Measurements from ENCODE around the gene KIAA1958. TPM values are rescaled to one million over a fixed set of nuclear protein-coding genes. Genes with fewer than 3 reads are reported as not detected.
A peak's percentile ranks its signal among the peaks of the same experiment; 100 is the strongest.

KIAA1958 gene
- total RNA-seq, 2 donors from 2014 or later = 5.7 to 9.6 TPM

GRCh38 chr9:112544477-112544876 is 57.9 kb downstream of the KIAA1958 start:
- WGBS, 2 donors = 56 to 70% methylated on average over 1 of the region's 1 CpG
- TF ChIP-seq CTCF (IDR thresholded peaks at IDR 0.05) = no peak
- peaks cover 53% of the 10 kb centered on the region for H3K4me1 ChIP-seq

GRCh38 chr9:112545237-112545636 is 58.6 kb downstream of the KIAA1958 start:
- intact Hi-C loops (cut with DNase I) = no loop called here
- H3K27ac ChIP-seq = no peak overlapping the region
- H3K36me3 ChIP-seq (replicated peaks in 1 of 2; ENCODE audit: insufficient read depth in 1 of 2, low read depth in 2 of 2) = no peaks in the 10 kb centered on the region
- H3K27me3 ChIP-seq = no peaks in the 10 kb centered on the region
- no peaks in the 10 kb centered on the region for H3K9me3 ChIP-seq
- DNase-seq (no peak), ATAC-seq (no peak)
- H3K4me1 ChIP-seq = peaks cover 60% of the 10 kb centered on the region
- no peak for TF ChIP-seq CTCF (IDR thresholded peaks at IDR 0.05)
- no peak for TF ChIP-seq POLR2A (IDR thresholded peaks at IDR 0.05)
- no peak overlapping the region for H3K4me3 ChIP-seq

More at GRCh38 chr9:112544477-112544876, 57.9 kb downstream of the KIAA1958 start:
- Histone ChIP-seq H3K27me3 (no peaks in the 10 kb centered on the region), H3K27ac (no peak overlapping the region), H3K36me3 (replicated peaks in 1 of 2; ENCODE audit: insufficient read depth in 1 of 2, low read depth in 2 of 2) (no peaks in the 10 kb centered on the region), H3K9me3 (no peaks in the 10 kb centered on the region), H3K4me3 (no peak overlapping the region)
- ATAC-seq (no peak), DNase-seq (no peak)
- intact Hi-C loops (cut with DNase I) = no loop called here

GRCh38 chr9:112546149-112547012 is 59.8 kb downstream of the KIAA1958 start:
- WGBS, 2 donors = 57 to 61% methylated on average over 4 of the region's 4 CpGs
- no peak for TF ChIP-seq POLR2A (IDR thresholded peaks at IDR 0.05)
- TF ChIP-seq CTCF (IDR thresholded peaks at IDR 0.05) = no peak
- Histone ChIP-seq H3K27me3 (no peaks in the 10 kb centered on the region), H3K9me3 (no peaks in the 10 kb centered on the region), H3K4me1 (peaks cover 63% of the 10 kb centered on the region), H3K4me3 (no peak overlapping the region), H3K27ac (peak overlapping the region in 2 of 4 donors; percentile 14 to 29), H3K36me3 (replicated peaks in 1 of 2; ENCODE audit: insufficient read depth in 1 of 2, low read depth in 2 of 2) (no peaks in the 10 kb centered on the region)
- no peak for ATAC-seq
- no peak for DNase-seq
- intact Hi-C loops (cut with DNase I) = no loop called here

GRCh38 chr9:112548051-112548440 is 61.4 kb downstream of the KIAA1958 start:
- no peak for TF ChIP-seq CTCF (IDR thresholded peaks at IDR 0.05)
- H3K36me3 ChIP-seq (replicated peaks in 1 of 2; ENCODE audit: insufficient read depth in 1 of 2, low read depth in 2 of 2) = no peaks in the 10 kb centered on the region
- no peak overlapping the region for H3K27ac ChIP-seq
- H3K27me3 ChIP-seq = no peaks in the 10 kb centered on the region
- WGBS, 2 donors = 6 to 53% methylated on average over 3 to 4 of the region's 4 CpGs
- intact Hi-C loops (cut with DNase I) = no loop called here
- H3K4me3 ChIP-seq = no peak overlapping the region
- ATAC-seq = no peak
- H3K4me1 ChIP-seq = peaks cover 73% of the 10 kb centered on the region
- peak; percentile 16 to 57 (median 32) for DNase-seq
- no peaks in the 10 kb centered on the region for H3K9me3 ChIP-seq

Measured in body of pancreas (tissue), 4 donors.